Measurements from ENCODE around the gene C6orf89.

DNA sequence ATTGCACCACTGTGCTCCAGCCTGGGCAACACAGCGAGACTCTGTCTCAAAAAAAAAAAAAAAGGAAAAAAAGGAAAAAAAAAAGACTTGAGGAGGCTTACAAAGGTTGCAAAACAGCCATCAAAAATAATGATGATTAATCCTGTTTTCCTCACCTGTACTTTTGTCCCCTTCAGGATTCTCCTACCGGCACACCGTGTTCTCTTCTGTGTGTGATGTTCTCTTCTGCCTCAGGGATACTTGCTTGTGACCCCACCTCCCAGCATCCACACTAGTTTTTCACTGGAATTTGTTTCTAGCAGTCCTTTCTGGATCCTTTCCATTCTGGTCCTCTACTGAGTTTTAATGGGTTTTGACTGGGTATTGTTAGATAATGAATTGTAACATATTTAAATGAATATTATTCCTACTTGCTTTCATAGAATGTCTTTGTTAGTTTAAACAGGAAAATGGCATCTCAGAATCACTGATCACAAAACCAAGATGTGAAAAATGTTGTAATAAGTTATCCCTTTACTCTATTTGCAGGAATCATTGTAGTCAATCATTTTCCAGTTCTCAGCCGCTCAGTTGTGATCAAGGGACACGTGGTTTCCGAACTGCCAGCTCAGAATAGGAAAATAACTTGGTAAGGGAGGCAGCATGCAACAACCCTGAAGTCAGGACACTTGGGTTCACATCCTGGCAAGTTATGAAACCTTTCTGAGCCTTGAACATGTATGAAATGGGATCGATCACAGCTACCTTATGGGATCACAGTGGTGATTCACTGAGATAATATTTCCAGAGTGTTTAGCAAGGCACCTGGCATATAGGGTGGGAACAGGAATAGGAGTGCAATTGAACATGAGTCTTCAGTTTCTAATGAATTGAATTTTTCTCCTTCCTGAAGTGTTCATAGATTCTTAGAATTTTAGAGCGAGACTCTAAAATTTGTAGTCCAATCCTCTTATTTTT lies 8.5 kb downstream of the C6orf89 start:
- no peak for TF ChIP-seq EZH2 (IDR thresholded peaks at IDR 0.05; ENCODE audit: low read depth)
- TF ChIP-seq, protein P1, sequence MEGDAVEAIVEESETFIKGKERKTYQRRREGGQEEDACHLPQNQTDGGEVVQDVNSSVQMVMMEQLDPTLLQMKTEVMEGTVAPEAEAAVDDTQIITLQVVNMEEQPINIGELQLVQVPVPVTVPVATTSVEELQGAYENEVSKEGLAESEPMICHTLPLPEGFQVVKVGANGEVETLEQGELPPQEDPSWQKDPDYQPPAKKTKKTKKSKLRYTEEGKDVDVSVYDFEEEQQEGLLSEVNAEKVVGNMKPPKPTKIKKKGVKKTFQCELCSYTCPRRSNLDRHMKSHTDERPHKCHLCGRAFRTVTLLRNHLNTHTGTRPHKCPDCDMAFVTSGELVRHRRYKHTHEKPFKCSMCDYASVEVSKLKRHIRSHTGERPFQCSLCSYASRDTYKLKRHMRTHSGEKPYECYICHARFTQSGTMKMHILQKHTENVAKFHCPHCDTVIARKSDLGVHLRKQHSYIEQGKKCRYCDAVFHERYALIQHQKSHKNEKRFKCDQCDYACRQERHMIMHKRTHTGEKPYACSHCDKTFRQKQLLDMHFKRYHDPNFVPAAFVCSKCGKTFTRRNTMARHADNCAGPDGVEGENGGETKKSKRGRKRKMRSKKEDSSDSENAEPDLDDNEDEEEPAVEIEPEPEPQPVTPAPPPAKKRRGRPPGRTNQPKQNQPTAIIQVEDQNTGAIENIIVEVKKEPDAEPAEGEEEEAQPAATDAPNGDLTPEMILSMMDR (conservative IDR thresholded peaks at IDR 0.05), result no peak
